CD14-positive monocyte (primary cell): ENCODE data around the gene FOXJ2. TPM values are rescaled to one million over a fixed set of nuclear protein-coding genes. Genes with fewer than 3 reads are reported as not detected.
A peak's percentile ranks its signal among the peaks of the same experiment; 100 is the strongest.

Experiments used
- DNase-seq, 3 donors: peaks; one replicate each; pipeline ENCODE4 v3.0.0-alpha.2; 2011 to 2022
- H2AFZ ChIP-seq: 2 replicates; pipeline ENCODE4 v1.6.0; 2012; ENCODE audit warnings: mild to moderate bottlenecking, low read depth, low read length, inconsistent platforms; ENCODE audit not compliant: insufficient read depth, poor library complexity, severe bottlenecking
- H3K27ac ChIP-seq, 2 donors: 1 replicate in 1 of 2; 2 replicates in 1 of 2; pipeline ENCODE4 v1.5.1; 2012 to 2013; ENCODE audit warnings: low read length in 2 of 2, control low read depth in 1 of 2, inconsistent platforms in 1 of 2, low read depth in 1 of 2, mild to moderate bottlenecking in 1 of 2
- H3K27me3 ChIP-seq, 2 donors: one replicate each; pipeline versions ENCODE4 v1.6.0 to v1.6.1; 2011 to 2013; ENCODE audit warnings: low read length in 2 of 2; ENCODE audit not compliant: control insufficient read depth in 2 of 2, insufficient read depth in 2 of 2
- H3K36me3 ChIP-seq, 2 donors: replicated peaks in 1 of 2; 1 replicate in 1 of 2; 2 replicates in 1 of 2; pipeline versions ENCODE4 v1.5.1 to v1.6.1; 2012 to 2013; ENCODE audit warnings: low read length in 2 of 2, control low read depth in 1 of 2, inconsistent platforms in 1 of 2, mild to moderate bottlenecking in 1 of 2; ENCODE audit not compliant: insufficient read depth in 2 of 2, control insufficient read depth in 1 of 2
- H3K4me1 ChIP-seq, 2 donors: 1 replicate in 1 of 2; 2 replicates in 1 of 2; pipeline versions ENCODE4 v1.5.1 to v1.6.1; 2012 to 2013; ENCODE audit warnings: low read length in 2 of 2, control low read depth in 1 of 2, inconsistent platforms in 1 of 2, mild to moderate bottlenecking in 1 of 2, moderate library complexity in 1 of 2; ENCODE audit not compliant: insufficient read depth in 2 of 2, control insufficient read depth in 1 of 2
- H3K4me2 ChIP-seq: replicated peaks from 2 replicates; pipeline ENCODE3; 2012; ENCODE audit warnings: low read length, moderate library complexity, mild to moderate bottlenecking; ENCODE audit not compliant: poor library complexity, severe bottlenecking; ENCODE audit errors: extremely low read depth
- H3K4me3 ChIP-seq, 3 experiments: fragments of 200-600 bp in 1 of 3; sonication (generic) in 1 of 3; replicated peaks in 1 of 3; 1 replicate in 2 of 3; 2 replicates in 1 of 3; pipeline ENCODE4 v1.5.1; 2011 to 2013; ENCODE audit warnings: low read length in 3 of 3, mild to moderate bottlenecking in 3 of 3, control low read depth in 2 of 3, low read depth in 2 of 3, inconsistent platforms in 1 of 3, moderate library complexity in 1 of 3
- H3K79me2 ChIP-seq: 2 replicates; pipeline ENCODE4 v1.6.0; 2012; ENCODE audit warnings: mild to moderate bottlenecking, control low read depth, inconsistent platforms, low read length, moderate library complexity; ENCODE audit not compliant: insufficient read depth
- H3K9ac ChIP-seq: 2 replicates; pipeline ENCODE4 v1.6.0; 2017; ENCODE audit warnings: low read length, mild to moderate bottlenecking; ENCODE audit not compliant: insufficient read depth, poor library complexity, severe bottlenecking
- H3K9me3 ChIP-seq, 2 donors: replicated peaks in 1 of 2; 1 replicate in 1 of 2; 2 replicates in 1 of 2; pipeline versions ENCODE4 v1.5.1 to v1.6.1; 2012 to 2013; ENCODE audit warnings: low read length in 2 of 2, control low read depth in 1 of 2; ENCODE audit not compliant: control insufficient read depth in 1 of 2, insufficient read depth in 1 of 2
- H4K20me1 ChIP-seq: 2 replicates; pipeline ENCODE4 v1.6.0; 2012; ENCODE audit warnings: mild to moderate bottlenecking, low read length, control low read depth, moderate library complexity; ENCODE audit not compliant: insufficient read depth
- H3K27ac Mint-ChIP-seq, 7 donors: one replicate each; pipeline ENCODE4 v1.8.0; 2020; ENCODE audit warnings: mild to moderate bottlenecking in 7 of 7, mixed read lengths in 7 of 7, moderate library complexity in 6 of 7, inconsistent platforms in 2 of 7
- H3K27me3 Mint-ChIP-seq, 3 donors: one replicate each; pipeline ENCODE4 v1.8.0; 2021 to 2022; ENCODE audit warnings: low read depth in 3 of 3, mild to moderate bottlenecking in 3 of 3, mixed read lengths in 3 of 3, moderate library complexity in 3 of 3, inconsistent platforms in 1 of 3
- H3K36me3 Mint-ChIP-seq, 2 donors: one replicate each; pipeline ENCODE4 v1.8.0; 2020; ENCODE audit warnings: mixed read lengths in 2 of 2, inconsistent platforms in 1 of 2, mild to moderate bottlenecking in 1 of 2
- H3K4me1 Mint-ChIP-seq: one replicate; pipeline ENCODE4 v1.8.0; 2020; ENCODE audit warnings: mild to moderate bottlenecking, mixed read lengths
- H3K4me3 Mint-ChIP-seq, 2 donors: one replicate each; pipeline ENCODE4 v1.8.0; 2020; ENCODE audit warnings: mild to moderate bottlenecking in 2 of 2, mixed read lengths in 2 of 2, moderate library complexity in 1 of 2
- H3K9me3 Mint-ChIP-seq, 7 donors: one replicate each; pipeline ENCODE4 v1.8.0; 2020 to 2022; ENCODE audit warnings: mixed read lengths in 7 of 7, mild to moderate bottlenecking in 6 of 7, moderate library complexity in 6 of 7, inconsistent platforms in 2 of 7
- CTCF ChIP-seq: fragments of 200-600 bp; IDR thresholded peaks from one replicate; pipeline ENCODE4 v1.8.0; 2022; ENCODE audit warnings: antibody characterized with exemption, mild to moderate bottlenecking
- WGBS: methylation state at CpG from one replicate; pipeline ENCODE4 v1.1.5; 2013; ENCODE audit warnings: missing lambda C conversion rate; ENCODE audit not compliant: insufficient coverage; 5-methylcytosine and 5-hydroxymethylcytosine counted together
- intact Hi-C, 2 donors: fragments of 100-400 bp; cut with micrococcal nuclease; formaldehyde crosslinking; loops; one replicate each; pipeline versions ENCODE4 v1.15.0 to v1.15.1; 2023
- polyA plus RNA-seq, 3 donors: library from polyadenylated mRNA; depleted of rRNA in 1 of 3; unstranded in 2 of 3; stranded (reverse) in 1 of 3; fragments of 300-500 nt in 2 of 3; fragments of >200 nt in 1 of 3; fragmentation: Illumina TruSeq in 2 of 3; gene quantifications; 1 replicate in 2 of 3; 2 replicates in 1 of 3; pipeline ENCODE4 v1.2.3, GENCODE V29; 2012 to 2021

FOXJ2 gene
- polyA plus RNA-seq, 3 donors: 4.9 to 15.0 (median 7.4) TPM

- H3K4me3 ChIP-seq: no peak overlapping the region
- no peaks in the 10 kb centered on the region for H3K27me3 ChIP-seq
- peaks cover 30 to 33% of the 10 kb centered on the region in 2 donors for H3K4me1 ChIP-seq
- no peak overlapping the region for H3K4me3 Mint-ChIP-seq
- no peak overlapping the region for H3K27ac ChIP-seq
- peaks cover 0 to 1% (median 0%) of the 10 kb centered on the region in 7 donors for H3K9me3 Mint-ChIP-seq
- H3K9ac ChIP-seq: no peak overlapping the region
- H3K36me3 Mint-ChIP-seq: peaks cover 71 to 76% of the 10 kb centered on the region in 2 donors
- H3K79me2 ChIP-seq: peaks cover 36% of the 10 kb centered on the region
- WGBS: no CpG with 5 or more reads among the region's 1 CpG
- no peak overlapping the region for H2AFZ ChIP-seq
- no peak for TF ChIP-seq CTCF
- peaks cover 34% of the 10 kb centered on the region for H3K4me1 Mint-ChIP-seq
- peaks cover 31% of the 10 kb centered on the region for H4K20me1 ChIP-seq
- no peak for DNase-seq
- no peaks in the 10 kb centered on the region for H3K9me3 ChIP-seq
- no peaks in the 10 kb centered on the region for H3K27me3 Mint-ChIP-seq
- no peak overlapping the region for H3K27ac Mint-ChIP-seq
- intact Hi-C loops: no loop called here
- H3K36me3 ChIP-seq: peaks cover 56 to 68% of the 10 kb centered on the region in 2 donors
- H3K4me2 ChIP-seq: no peak overlapping the region
Observed at GRCh38 chr12:8040791-8041190, 8.3 kb downstream of the FOXJ2 start.

GRCh38 chr12:8045952-8046944 is 13.7 kb downstream of the FOXJ2 start:
- 89% methylated on average over 3 of the region's 8 CpGs for WGBS
- Histone ChIP-seq H3K9ac (no peak overlapping the region), H3K9me3 (no peaks in the 10 kb centered on the region), H3K4me1 (peaks cover 19 to 34% of the 10 kb centered on the region in 2 donors), H3K79me2 (peaks cover 5% of the 10 kb centered on the region), H3K27me3 (no peaks in the 10 kb centered on the region), H2AFZ (no peak overlapping the region), H3K27ac (peak overlapping the region in 1 of 2 donors; percentile 8), H3K4me3 (no peak overlapping the region), H4K20me1 (no peaks in the 10 kb centered on the region), H3K36me3 (peaks cover 65 to 86% of the 10 kb centered on the region in 2 donors), H3K4me2 (no peak overlapping the region)
- Mint-ChIP-seq H3K4me3 (no peak overlapping the region), H3K27me3 (peaks cover 0 to 1% (median 0%) of the 10 kb centered on the region in 3 donors), H3K9me3 (peaks cover 0 to 1% (median 0%) of the 10 kb centered on the region in 7 donors), H3K4me1 (peaks cover 26% of the 10 kb centered on the region), H3K36me3 (peaks cover 84 to 92% of the 10 kb centered on the region in 2 donors), H3K27ac (peak overlapping the region in 3 of 7 donors; percentile 35 to 58 (median 44))
- intact Hi-C loops: loop anchor here (5.0 kb wide), 1 partner anchor 36 kb away; the partner anchor contains the start of gene NECAP1 (in 2 of the 2)
- peak; percentile 70 to 82 (median 80) for DNase-seq
- TF ChIP-seq CTCF: peak; percentile 84
